GM10266 (cell line): ENCODE data around the gene NRP1.
"Not testable (repeated sequence)": the region's sequence is repeated elsewhere in the genome, so short reads cannot be mapped to it uniquely, and the experiment has no call there.

Source experiments
- DNase-seq: peaks from one replicate; pipeline ENCODE4 v3.0.0; 2012; ENCODE audit errors: extremely low spot score
- TF ChIP-seq, protein P1 (sequence below): IDR thresholded peaks from 2 replicates; pipeline ENCODE4 v1.5.1; 2012; ENCODE audit warnings: mild to moderate bottlenecking, low read depth; ENCODE audit not compliant: control insufficient read depth, insufficient read depth; ENCODE audit errors: missing control alignments

The NRP1 gene

DNA sequence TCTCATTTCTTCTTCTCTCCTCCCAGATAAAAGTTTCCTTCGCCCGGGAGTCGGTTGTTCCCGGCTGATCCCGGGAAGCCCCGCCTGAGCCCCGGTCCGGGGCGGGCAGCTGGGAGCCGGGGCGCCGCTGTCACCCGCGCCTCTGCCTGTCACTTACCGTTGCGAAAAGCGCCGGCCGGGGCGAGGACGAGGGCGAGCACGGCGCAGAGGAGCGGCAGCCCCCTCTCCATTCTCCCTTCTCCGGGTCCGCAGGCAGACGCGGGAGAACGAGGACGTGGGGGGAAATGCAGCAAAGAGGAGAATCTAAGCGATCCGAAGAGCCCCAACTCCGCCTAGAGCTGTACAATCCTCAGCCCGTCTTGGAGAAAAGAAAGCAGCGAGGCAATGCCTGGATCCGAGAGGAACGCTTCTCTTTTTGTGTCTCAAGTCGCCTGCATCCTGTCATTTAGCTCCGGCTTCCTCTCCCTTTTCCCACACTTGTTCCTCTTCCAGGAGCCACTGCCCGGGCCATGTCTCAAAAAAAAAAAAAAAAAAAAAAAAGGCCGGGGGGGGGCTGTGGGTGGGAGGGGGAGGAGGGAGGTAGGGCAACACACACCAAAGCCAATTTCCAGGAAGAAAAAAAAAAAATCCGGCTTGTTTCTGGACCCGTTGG lies at the start of gene NRP1:
Gene NRP1 (minus strand): TSS at position 515 of the 652 bp plus-strand sequence. CDS start 285 bp downstream, at position 230.
- DNase-seq: peak; percentile 46

DNA sequence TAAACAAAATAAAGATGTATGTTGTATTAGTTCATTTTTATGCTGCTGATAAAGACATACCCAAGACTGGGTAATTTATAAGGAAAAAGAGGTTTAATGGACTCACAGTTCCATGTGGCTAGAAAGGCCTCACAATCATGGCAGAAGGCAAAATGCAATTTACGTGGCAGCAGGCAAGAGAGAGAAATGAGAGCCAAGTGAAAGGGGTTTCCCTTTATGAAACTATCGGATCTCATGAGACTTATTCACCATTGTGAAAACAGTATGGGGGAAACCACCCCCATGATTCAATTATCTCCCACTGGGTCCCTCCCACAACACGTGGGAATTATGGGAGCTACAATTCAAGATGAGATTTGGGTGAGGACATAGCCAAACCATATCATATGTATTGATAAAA lies 49.7 kb upstream of the NRP1 start:
- not testable (repeated sequence) for DNase-seq

More for the DNA sequence above, at the start of gene NRP1:
- TF ChIP-seq, protein P1, sequence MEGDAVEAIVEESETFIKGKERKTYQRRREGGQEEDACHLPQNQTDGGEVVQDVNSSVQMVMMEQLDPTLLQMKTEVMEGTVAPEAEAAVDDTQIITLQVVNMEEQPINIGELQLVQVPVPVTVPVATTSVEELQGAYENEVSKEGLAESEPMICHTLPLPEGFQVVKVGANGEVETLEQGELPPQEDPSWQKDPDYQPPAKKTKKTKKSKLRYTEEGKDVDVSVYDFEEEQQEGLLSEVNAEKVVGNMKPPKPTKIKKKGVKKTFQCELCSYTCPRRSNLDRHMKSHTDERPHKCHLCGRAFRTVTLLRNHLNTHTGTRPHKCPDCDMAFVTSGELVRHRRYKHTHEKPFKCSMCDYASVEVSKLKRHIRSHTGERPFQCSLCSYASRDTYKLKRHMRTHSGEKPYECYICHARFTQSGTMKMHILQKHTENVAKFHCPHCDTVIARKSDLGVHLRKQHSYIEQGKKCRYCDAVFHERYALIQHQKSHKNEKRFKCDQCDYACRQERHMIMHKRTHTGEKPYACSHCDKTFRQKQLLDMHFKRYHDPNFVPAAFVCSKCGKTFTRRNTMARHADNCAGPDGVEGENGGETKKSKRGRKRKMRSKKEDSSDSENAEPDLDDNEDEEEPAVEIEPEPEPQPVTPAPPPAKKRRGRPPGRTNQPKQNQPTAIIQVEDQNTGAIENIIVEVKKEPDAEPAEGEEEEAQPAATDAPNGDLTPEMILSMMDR: no peak

DNA sequence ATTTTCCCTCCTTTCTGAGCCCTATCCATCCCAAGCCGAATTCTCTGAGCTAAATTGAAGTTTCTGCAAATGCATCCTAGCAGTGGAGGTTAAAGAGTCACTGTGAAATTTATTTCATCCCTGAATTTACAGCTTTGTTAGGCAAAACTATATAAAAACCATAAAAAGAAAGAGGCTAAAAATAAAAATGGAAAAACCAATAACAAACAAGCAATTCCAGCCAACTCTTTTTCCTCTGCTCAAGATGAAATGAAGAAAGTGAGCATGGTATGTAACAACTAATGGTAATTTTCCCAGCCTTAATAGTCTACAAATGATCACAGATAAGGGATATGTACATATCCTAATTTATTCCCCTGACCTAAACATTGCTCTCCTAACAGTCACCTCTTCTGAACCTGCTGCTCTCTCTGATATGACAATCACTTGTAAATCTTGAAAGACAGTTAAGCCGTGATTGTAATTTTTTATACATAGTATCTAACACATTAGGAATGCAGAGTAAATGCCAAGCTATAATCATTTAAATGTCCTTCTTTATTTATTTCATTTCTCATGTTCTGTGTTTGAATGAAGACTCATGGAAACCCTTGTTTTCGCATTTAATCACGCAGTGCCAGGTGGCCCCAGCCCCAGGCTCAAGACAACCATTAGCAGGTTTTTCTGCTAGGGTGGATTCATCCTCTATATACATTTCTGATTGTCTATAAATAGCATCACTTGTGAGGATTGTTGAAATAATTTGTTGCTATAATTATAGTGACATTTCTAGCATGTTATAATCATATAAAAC lies 48.6 kb upstream of the NRP1 start:
- DNase-seq: no peak

DNA sequence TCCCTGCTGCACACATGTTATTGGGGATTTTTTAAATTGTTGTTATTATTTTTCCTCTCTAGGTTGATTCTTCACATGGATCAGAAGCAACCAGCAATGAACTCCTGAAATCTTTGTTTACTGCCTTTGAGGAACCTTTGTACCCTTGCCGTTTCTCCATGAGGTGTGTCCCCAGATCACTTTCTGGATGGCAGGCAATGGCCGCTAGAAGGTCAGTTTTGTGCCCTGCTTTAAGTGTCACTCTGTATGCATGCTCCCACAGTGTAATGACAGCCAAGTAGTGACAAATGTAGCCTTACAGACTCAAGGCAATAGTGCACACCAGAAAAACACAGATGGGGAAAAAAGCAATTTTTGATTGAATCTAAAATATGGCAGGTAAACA lies 47.7 kb upstream of the NRP1 start:
- DNase-seq: no peak
- TF ChIP-seq, protein P1: no peak

More for the DNA sequence above, 48.6 kb upstream of the NRP1 start:
- TF ChIP-seq, protein P1: no peak

DNA sequence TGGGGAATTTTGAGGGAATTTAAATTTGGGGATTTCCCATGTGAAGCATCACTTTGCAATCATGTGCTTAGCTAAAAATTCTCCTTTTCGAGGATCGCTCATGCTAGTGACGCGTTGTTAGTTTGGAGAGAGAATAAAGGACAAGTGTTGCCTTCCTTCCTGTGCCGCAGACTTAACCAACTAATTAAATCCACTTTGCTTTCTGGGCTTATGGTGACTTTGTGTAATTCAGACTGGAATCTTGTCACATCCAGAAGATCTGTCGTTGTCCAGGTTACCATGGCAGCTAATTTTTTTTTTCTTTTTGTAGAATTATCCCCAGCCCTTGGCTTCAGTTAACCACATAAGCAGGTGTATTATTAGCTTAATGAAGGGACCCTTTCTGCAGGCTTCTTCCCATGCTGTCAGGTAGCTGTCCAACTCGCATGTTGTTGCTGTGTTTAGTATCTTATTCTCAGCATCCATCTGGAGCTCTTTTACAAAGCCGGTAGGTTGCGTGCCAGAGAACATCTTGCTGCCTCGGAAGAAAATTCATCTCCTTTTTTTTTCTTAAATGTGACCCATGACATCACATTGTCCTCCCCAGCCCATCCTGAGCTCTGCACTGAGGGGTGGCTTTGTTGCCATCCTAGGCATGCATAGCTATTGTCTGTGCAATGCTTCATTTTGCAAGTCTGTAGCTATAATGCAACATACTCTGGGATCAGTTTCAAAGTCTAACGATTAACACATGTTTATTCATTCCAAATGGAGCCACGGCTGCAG lies 47.2 kb upstream of the NRP1 start:
- TF ChIP-seq, protein P1: no peak
- DNase-seq: no peak

DNA sequence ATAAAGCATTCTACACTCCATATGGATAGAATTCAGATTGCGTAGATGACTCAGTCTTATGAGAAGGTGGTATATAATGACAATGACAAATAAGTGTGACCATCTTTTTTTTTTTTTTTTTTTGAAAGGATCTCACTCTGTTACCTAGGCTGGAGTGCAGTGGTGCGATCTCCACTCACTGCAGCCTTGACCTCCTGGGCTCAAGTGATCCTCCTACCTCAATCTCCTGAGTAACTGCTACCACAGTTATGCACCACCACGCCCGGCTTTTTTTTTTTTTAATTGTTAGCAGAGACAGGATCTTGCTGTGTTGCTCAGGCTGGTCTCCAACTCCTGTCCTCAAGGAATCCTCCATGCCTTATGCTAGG lies 43.2 kb upstream of the NRP1 start:
- no peak for DNase-seq
- TF ChIP-seq, protein P1: no peak

DNA sequence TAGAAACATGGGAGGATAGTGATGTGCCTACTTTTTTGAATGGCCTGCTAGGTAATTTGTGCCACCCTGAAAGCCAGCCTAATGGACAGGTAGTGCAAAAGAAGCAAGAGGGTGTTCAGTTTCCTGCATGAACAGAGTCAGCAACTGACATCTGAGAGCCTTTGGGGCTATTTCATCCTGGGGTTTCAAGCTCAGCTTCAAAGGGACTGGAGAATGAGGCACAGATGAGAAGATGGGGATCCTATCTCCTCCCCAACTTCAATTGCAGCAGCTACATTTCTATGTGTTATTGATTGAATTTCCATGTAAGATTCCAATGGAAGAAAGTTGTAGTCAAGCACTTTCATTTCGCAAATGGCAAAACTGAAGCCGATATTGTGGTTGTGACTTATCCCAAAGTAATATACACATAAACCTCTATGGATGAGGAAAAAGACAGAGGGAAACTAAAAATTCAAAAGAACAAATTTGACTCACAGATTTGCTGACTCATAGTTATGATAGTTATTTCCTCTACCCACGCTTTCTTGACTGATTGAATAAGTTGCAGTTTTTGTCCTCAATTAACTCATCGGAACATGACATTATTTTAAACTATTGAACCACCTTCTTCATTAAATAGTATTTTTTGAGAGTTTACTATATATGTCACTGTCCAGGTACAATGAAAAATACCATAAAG lies 42.6 kb upstream of the NRP1 start:
- DNase-seq: no peak
- TF ChIP-seq, protein P1: no peak
